ENCODE results near the gene DLGAP4.

GRCh38 chr20:36274181-36274841, 31.8 kb upstream of the DLGAP4 start:
- TF ChIP-seq CTCF (IDR thresholded peaks at IDR 0.05; ENCODE audit: low read depth, low read length, poor library complexity, severe bottlenecking) (no peak), EZH2phosphoT487 (IDR thresholded peaks at IDR 0.05; ENCODE audit: borderline replicate concordance, low read length) (no peak)

Measured in DOHH2 (cell line).